Fibroblast of lung (primary cell): ENCODE data around the gene TMEM132C.

Experiments used
- EZH2 ChIP-seq: IDR thresholded peaks from 2 replicates; pipeline ENCODE4 v1.5.1; 2012; ENCODE audit warnings: low read length, control low read depth, mild to moderate bottlenecking; ENCODE audit errors: missing control alignments
- TF ChIP-seq, protein P1 (sequence below), 2 donors: IDR thresholded peaks in 1 of 2; conservative IDR thresholded peaks in 1 of 2; 1 replicate in 1 of 2; 2 replicates in 1 of 2; pipeline ENCODE4 v1.5.1; 2011 to 2012; ENCODE audit warnings: low read length in 2 of 2, control low read depth in 1 of 2, inconsistent platforms in 1 of 2, low read depth in 1 of 2, mild to moderate bottlenecking in 1 of 2

DNA sequence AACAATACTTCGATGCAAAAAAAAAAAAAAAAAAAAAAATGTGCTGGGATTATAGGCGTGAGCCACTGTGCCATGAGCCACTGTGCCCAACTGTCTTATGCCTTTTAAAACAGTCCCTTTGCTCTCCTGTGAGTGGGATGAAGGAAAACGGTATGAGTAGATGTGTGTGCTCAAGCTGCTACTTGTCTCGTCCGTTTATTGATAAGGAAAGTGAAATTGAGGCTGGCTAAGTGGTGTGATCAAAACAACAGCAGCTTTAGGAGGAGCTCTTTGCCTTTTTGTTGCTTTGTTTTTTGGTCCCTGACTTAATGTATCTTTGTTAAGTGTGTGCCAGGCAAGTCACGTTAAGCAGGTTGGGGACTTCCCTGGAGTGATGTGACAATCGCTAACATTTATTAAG, 275.9 kb downstream of the TMEM132C start:
- TF ChIP-seq, protein P1, sequence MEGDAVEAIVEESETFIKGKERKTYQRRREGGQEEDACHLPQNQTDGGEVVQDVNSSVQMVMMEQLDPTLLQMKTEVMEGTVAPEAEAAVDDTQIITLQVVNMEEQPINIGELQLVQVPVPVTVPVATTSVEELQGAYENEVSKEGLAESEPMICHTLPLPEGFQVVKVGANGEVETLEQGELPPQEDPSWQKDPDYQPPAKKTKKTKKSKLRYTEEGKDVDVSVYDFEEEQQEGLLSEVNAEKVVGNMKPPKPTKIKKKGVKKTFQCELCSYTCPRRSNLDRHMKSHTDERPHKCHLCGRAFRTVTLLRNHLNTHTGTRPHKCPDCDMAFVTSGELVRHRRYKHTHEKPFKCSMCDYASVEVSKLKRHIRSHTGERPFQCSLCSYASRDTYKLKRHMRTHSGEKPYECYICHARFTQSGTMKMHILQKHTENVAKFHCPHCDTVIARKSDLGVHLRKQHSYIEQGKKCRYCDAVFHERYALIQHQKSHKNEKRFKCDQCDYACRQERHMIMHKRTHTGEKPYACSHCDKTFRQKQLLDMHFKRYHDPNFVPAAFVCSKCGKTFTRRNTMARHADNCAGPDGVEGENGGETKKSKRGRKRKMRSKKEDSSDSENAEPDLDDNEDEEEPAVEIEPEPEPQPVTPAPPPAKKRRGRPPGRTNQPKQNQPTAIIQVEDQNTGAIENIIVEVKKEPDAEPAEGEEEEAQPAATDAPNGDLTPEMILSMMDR (conservative IDR thresholded peaks at IDR 0.05 in 1 of 2, IDR thresholded peaks at IDR 0.05 in 1 of 2; ENCODE audit: low read depth in 1 of 2, low read length in 2 of 2) = no peak
- TF ChIP-seq EZH2 = no peak
